WTC11 (cell line): ENCODE measurements around the gene ZNF487. TPM values are rescaled to one million over a fixed set of nuclear protein-coding genes. Genes with fewer than 3 reads are reported as not detected.

Experiments
- ATAC-seq: fragments of 200-7000 bp; cut with Tn5 transposase; 2 replicates; pipeline ENCODE4 v1.10.0; 2021; ENCODE audit warnings: mild to moderate bottlenecking, moderate library complexity
- CTCF ChIA-PET: fragments of 300-600 bp; sonication (Branson Sonifier 250); formaldehyde crosslinking; loops from one replicate; lab custom pipeline; 2021; ENCODE audit warnings: antibody characterized with exemption; lab: Charles Lee
- POLR2A ChIA-PET: fragments of 350-600 bp; sonication (Branson Sonifier 250); formaldehyde crosslinking; loops from one replicate; lab custom pipeline; 2021; ENCODE audit warnings: antibody characterized with exemption; lab: Charles Lee
- DNase-seq: peaks from one replicate; pipeline ENCODE4 v3.0.0; 2021; ENCODE audit warnings: low spot score
- H3K27ac Mint-ChIP-seq: 2 replicates; pipeline ENCODE4 v1.8.0; 2021; ENCODE audit warnings: mixed read lengths
- H3K27me3 Mint-ChIP-seq: 2 replicates; pipeline ENCODE4 v1.8.0; 2021; ENCODE audit warnings: low read depth, mild to moderate bottlenecking, moderate library complexity, mixed read lengths
- H3K36me3 Mint-ChIP-seq: 2 replicates; pipeline ENCODE4 v1.8.0; 2021; ENCODE audit warnings: mixed read lengths
- H3K4me1 Mint-ChIP-seq: 2 replicates; pipeline ENCODE4 v1.8.0; 2022; ENCODE audit warnings: mixed read lengths
- H3K4me3 Mint-ChIP-seq: 2 replicates; pipeline ENCODE4 v1.8.0; 2021; ENCODE audit warnings: mild to moderate bottlenecking, moderate library complexity, mixed read lengths
- H3K9me3 Mint-ChIP-seq: 2 replicates; pipeline ENCODE4 v1.8.0; 2021; ENCODE audit warnings: mixed read lengths
- ARID4B ChIP-seq: sonication (generic); formaldehyde crosslinking; IDR thresholded peaks from 2 replicates; pipeline ENCODE4 v1.8.0; 2023; ENCODE audit warnings: missing genetic modification reagents, mild to moderate bottlenecking, borderline replicate concordance
- ATF1 ChIP-seq: sonication (generic); formaldehyde crosslinking; IDR thresholded peaks from 2 replicates; pipeline ENCODE4 v1.8.1; 2023; ENCODE audit warnings: mild to moderate bottlenecking, moderate library complexity, missing genetic modification reagents
- IRF2 ChIP-seq: sonication (generic); formaldehyde crosslinking; IDR thresholded peaks from 2 replicates; pipeline ENCODE4 v1.8.0; 2022; ENCODE audit warnings: low read depth, missing genetic modification reagents, borderline replicate concordance
- JUN ChIP-seq: sonication (generic); formaldehyde crosslinking; IDR thresholded peaks from 2 replicates; pipeline ENCODE4 v1.8.0; 2023; ENCODE audit warnings: mild to moderate bottlenecking, missing genetic modification reagents
- MYBL2 ChIP-seq: sonication (generic); formaldehyde crosslinking; IDR thresholded peaks from 2 replicates; pipeline ENCODE4 v1.8.1; 2023; ENCODE audit warnings: mild to moderate bottlenecking, moderate library complexity, missing genetic modification reagents
- NR1H2 ChIP-seq: sonication (generic); formaldehyde crosslinking; IDR thresholded peaks from 2 replicates; pipeline ENCODE4 v1.9.0; 2021; ENCODE audit warnings: mild to moderate bottlenecking, moderate library complexity, missing genetic modification reagents
- PREB ChIP-seq: sonication (generic); formaldehyde crosslinking; IDR thresholded peaks from 2 replicates; pipeline ENCODE4 v1.8.1; 2022; ENCODE audit warnings: mild to moderate bottlenecking, missing genetic modification reagents, moderate library complexity, borderline replicate concordance
- PRRX2 ChIP-seq: fragments of 250-450 bp; sonication (Bioruptor Pico); IDR thresholded peaks from 2 replicates; pipeline ENCODE4 v1.8.0; 2021; ENCODE audit warnings: mild to moderate bottlenecking
- RELA ChIP-seq: sonication (generic); formaldehyde crosslinking; IDR thresholded peaks from 2 replicates; pipeline ENCODE4 v1.8.1; 2022; ENCODE audit warnings: missing genetic modification reagents, mild to moderate bottlenecking, borderline replicate concordance
- ZNF416 ChIP-seq: fragments of 250-450 bp; sonication (Bioruptor Pico); IDR thresholded peaks from 2 replicates; pipeline ENCODE4 v1.9.0; 2021; ENCODE audit warnings: mild to moderate bottlenecking, inconsistent platforms
- ZNF671 ChIP-seq: fragments of 250-450 bp; sonication (Bioruptor Pico); IDR thresholded peaks from 2 replicates; pipeline ENCODE4 v1.8.0; 2021; ENCODE audit warnings: mild to moderate bottlenecking
- total RNA-seq: library from RNA; stranded (reverse); gene quantifications from 3 replicates; pipeline ENCODE4 v1.2.3, GENCODE V29; 2021
- TF ChIP-seq, protein P1 (sequence below): sonication (generic); formaldehyde crosslinking; IDR thresholded peaks from 2 replicates; pipeline ENCODE4 v1.8.1; 2023; ENCODE audit warnings: mild to moderate bottlenecking, missing genetic modification reagents, moderate library complexity
- TF ChIP-seq, protein P2 (sequence below): sonication (generic); formaldehyde crosslinking; IDR thresholded peaks from 2 replicates; pipeline ENCODE4 v1.8.0; 2022; ENCODE audit warnings: mild to moderate bottlenecking, missing genetic modification reagents
- TF ChIP-seq, protein P3 (sequence below): sonication (generic); formaldehyde crosslinking; IDR thresholded peaks from 2 replicates; pipeline ENCODE4 v1.8.1; 2022; ENCODE audit warnings: low read depth, mild to moderate bottlenecking, moderate library complexity, missing genetic modification reagents, borderline replicate concordance
- TF ChIP-seq, protein P4 (sequence below): fragments of 250-450 bp; sonication (Bioruptor Pico); IDR thresholded peaks from 2 replicates; pipeline ENCODE4 v1.8.0; 2021; ENCODE audit warnings: mild to moderate bottlenecking

The ZNF487 gene
- total RNA-seq, 1 experiment from 2014 or later = 2.3 TPM

DNA sequence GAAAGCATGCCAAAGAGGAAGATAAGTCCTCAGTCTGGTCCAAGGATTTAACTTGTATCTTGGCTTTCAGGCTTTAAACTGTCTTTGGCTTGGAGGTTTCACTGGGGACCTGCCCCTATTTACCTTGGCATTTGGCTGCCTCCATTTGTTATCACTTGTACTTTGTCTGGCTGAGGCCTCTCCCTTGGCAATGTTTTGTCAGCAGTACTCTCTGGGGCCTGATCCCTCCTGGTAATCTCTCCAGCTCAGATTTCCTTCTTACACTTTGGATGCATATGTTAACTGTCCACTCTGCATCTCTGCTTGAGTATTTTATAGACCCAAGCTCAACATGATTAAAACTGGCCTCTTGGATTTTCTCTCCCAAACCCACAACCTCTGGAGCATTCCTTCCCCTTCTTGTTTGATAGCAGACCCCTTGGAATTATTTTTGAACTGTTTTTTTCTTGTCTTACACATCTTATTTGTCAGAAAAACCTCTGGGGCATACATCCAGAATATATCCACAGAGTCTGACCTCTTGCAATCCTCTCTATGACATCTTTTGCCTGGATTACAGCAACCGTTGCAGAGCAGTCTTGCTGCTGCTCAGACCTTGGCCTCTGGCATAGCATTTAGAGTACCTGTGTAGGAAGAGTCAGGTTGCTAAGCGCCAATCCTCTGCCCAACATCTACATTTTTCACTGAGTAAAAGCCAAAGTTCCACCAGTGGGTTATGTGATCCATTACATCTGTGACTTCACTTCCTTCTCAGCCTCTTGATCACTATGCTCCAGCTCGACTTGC lies 35.2 kb downstream of the ZNF487 start (continued):
- no peak for TF ChIP-seq MYBL2 (CRISPR knock-in tag)

- peaks cover 24% of the 10 kb centered on the region for H3K9me3 Mint-ChIP-seq
- POLR2A ChIA-PET = no interaction called here
- H3K4me3 Mint-ChIP-seq = no peak overlapping the region
- no peak for ATAC-seq
- no peak for DNase-seq
- peaks cover 5% of the 10 kb centered on the region; the same call in 1 of the 2 replicates for H3K27me3 Mint-ChIP-seq
- TF ChIP-seq ZNF416 (CRISPR knock-in tag) = no peak
- TF ChIP-seq, protein P1, sequence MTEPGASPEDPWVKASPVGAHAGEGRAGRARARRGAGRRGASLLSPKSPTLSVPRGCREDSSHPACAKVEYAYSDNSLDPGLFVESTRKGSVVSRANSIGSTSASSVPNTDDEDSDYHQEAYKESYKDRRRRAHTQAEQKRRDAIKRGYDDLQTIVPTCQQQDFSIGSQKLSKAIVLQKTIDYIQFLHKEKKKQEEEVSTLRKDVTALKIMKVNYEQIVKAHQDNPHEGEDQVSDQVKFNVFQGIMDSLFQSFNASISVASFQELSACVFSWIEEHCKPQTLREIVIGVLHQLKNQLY (CRISPR knock-in tag) = no peak
- no peak for TF ChIP-seq ARID4B (CRISPR knock-in tag)
- no peak for TF ChIP-seq ATF1 (CRISPR knock-in tag)
- no peak for TF ChIP-seq PRRX2 (CRISPR knock-in tag)
- no peak for TF ChIP-seq RELA (CRISPR knock-in tag)
- no peak for TF ChIP-seq PREB (CRISPR knock-in tag)
- TF ChIP-seq, protein P2, sequence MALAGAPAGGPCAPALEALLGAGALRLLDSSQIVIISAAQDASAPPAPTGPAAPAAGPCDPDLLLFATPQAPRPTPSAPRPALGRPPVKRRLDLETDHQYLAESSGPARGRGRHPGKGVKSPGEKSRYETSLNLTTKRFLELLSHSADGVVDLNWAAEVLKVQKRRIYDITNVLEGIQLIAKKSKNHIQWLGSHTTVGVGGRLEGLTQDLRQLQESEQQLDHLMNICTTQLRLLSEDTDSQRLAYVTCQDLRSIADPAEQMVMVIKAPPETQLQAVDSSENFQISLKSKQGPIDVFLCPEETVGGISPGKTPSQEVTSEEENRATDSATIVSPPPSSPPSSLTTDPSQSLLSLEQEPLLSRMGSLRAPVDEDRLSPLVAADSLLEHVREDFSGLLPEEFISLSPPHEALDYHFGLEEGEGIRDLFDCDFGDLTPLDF (CRISPR knock-in tag) = no peak
- TF ChIP-seq, protein P3, sequence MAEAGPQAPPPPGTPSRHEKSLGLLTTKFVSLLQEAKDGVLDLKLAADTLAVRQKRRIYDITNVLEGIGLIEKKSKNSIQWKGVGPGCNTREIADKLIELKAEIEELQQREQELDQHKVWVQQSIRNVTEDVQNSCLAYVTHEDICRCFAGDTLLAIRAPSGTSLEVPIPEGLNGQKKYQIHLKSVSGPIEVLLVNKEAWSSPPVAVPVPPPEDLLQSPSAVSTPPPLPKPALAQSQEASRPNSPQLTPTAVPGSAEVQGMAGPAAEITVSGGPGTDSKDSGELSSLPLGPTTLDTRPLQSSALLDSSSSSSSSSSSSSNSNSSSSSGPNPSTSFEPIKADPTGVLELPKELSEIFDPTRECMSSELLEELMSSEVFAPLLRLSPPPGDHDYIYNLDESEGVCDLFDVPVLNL (CRISPR knock-in tag) = no peak
- TF ChIP-seq, all 79 proteins: peak for 0
- Mint-ChIP-seq H3K4me1 (no peaks in the 10 kb centered on the region), H3K27ac (no peak overlapping the region), H3K36me3 (peaks cover 20% of the 10 kb centered on the region)
- CTCF ChIA-PET = no interaction called here
Measured at GRCh38 chr10:43479275-43479674, 42.4 kb downstream of the ZNF487 start.

GRCh38 chr10:43482319-43483078 lies 45.6 kb downstream of the ZNF487 start:
- Mint-ChIP-seq H3K4me3 (no peak overlapping the region), H3K36me3 (peaks cover 27% of the 10 kb centered on the region), H3K27ac (no peak overlapping the region), H3K9me3 (peaks cover 46% of the 10 kb centered on the region), H3K4me1 (no peaks in the 10 kb centered on the region), H3K27me3 (peaks cover 10% of the 10 kb centered on the region)
- DNase-seq (no peak), ATAC-seq (no peak)
- POLR2A ChIA-PET = no interaction called here
- CTCF ChIA-PET = no interaction called here
- TF ChIP-seq NR1H2 = no peak
- TF ChIP-seq IRF2 (CRISPR knock-in tag) = no peak
- TF ChIP-seq, protein P2 (CRISPR knock-in tag) = no peak
- TF ChIP-seq PRRX2 (CRISPR knock-in tag) = no peak
- no peak for TF ChIP-seq JUN
- TF ChIP-seq, protein P4, sequence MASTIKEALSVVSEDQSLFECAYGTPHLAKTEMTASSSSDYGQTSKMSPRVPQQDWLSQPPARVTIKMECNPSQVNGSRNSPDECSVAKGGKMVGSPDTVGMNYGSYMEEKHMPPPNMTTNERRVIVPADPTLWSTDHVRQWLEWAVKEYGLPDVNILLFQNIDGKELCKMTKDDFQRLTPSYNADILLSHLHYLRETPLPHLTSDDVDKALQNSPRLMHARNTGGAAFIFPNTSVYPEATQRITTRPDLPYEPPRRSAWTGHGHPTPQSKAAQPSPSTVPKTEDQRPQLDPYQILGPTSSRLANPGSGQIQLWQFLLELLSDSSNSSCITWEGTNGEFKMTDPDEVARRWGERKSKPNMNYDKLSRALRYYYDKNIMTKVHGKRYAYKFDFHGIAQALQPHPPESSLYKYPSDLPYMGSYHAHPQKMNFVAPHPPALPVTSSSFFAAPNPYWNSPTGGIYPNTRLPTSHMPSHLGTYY (CRISPR knock-in tag) = no peak
- no peak for TF ChIP-seq ZNF671 (CRISPR knock-in tag)
